Smooth muscle cell (in vitro differentiated cells): ENCODE results near the gene SGSM1. TPM values are rescaled to one million over a fixed set of nuclear protein-coding genes. Genes with fewer than 3 reads are reported as not detected.

Source experiments
- DNase-seq: peaks from one replicate; lab custom pipeline; 2025; ENCODE audit not compliant: unreplicated experiment; lab: John Stamatoyannopoulos, UW
- H2AFZ ChIP-seq: fragments of 200-600 bp; sonication (generic); 2 replicates; pipeline ENCODE4 v1.6.0; 2016; ENCODE audit warnings: antibody characterized with exemption, low read depth, mild to moderate bottlenecking
- H3F3A ChIP-seq: fragments of 200-600 bp; sonication (generic); 2 replicates; pipeline ENCODE4 v1.6.0; 2017; ENCODE audit warnings: antibody characterized with exemption, low read depth
- H3K27ac ChIP-seq: fragments of 200-600 bp; sonication (generic); 2 replicates; pipeline ENCODE4 v1.5.1; 2016; ENCODE audit warnings: low read depth, mild to moderate bottlenecking
- H3K27me3 ChIP-seq: fragments of 200-600 bp; sonication (generic); 2 replicates; pipeline ENCODE4 v1.6.1; 2016; ENCODE audit warnings: low read depth, mild to moderate bottlenecking
- H3K36me3 ChIP-seq: fragments of 200-600 bp; sonication (generic); 2 replicates; pipeline ENCODE4 v1.5.1; 2016; ENCODE audit warnings: low read depth
- H3K4me1 ChIP-seq: fragments of 200-600 bp; sonication (generic); 2 replicates; pipeline ENCODE4 v1.5.1; 2016; ENCODE audit warnings: low read depth
- H3K4me2 ChIP-seq: fragments of 200-600 bp; sonication (generic); 2 replicates; pipeline ENCODE4 v1.6.0; 2016; ENCODE audit warnings: mild to moderate bottlenecking
- H3K4me3 ChIP-seq: fragments of 200-600 bp; sonication (generic); 2 replicates; pipeline ENCODE4 v1.5.1; 2016; ENCODE audit warnings: mild to moderate bottlenecking
- H3K79me2 ChIP-seq: fragments of 200-600 bp; sonication (generic); 2 replicates; pipeline ENCODE4 v1.6.0; 2016; ENCODE audit warnings: low read depth, mild to moderate bottlenecking
- H3K9ac ChIP-seq: fragments of 200-600 bp; sonication (generic); 2 replicates; pipeline ENCODE4 v1.6.0; 2016; ENCODE audit warnings: low read depth
- H3K9me3 ChIP-seq: fragments of 200-600 bp; sonication (generic); replicated peaks from 2 replicates; pipeline ENCODE4 v1.5.1; 2016; ENCODE audit warnings: low read depth
- H4K20me1 ChIP-seq: fragments of 200-600 bp; sonication (generic); 2 replicates; pipeline ENCODE4 v1.6.0; 2016; ENCODE audit warnings: low read depth
- CTCF ChIP-seq: fragments of 200-600 bp; sonication (generic); IDR thresholded peaks from 2 replicates; pipeline ENCODE4 v1.5.1; 2017; ENCODE audit warnings: borderline replicate concordance, mild to moderate bottlenecking, antibody characterized with exemption; ENCODE audit not compliant: insufficient read depth, poor library complexity, severe bottlenecking
- WGBS: methylation state at CpG from one replicate; pipeline ENCODE4 v1.1.7; 2016; ENCODE audit warnings: low lambda C conversion rate; 5-methylcytosine and 5-hydroxymethylcytosine counted together
- polyA plus RNA-seq: library from polyadenylated mRNA; unstranded; fragments of >200 nt; fragmentation: Nextera tagmentation; extraction: Ambion mirVana; gene quantifications from 2 replicates; pipeline ENCODE4 v1.2.1, GENCODE V29; 2016
- total RNA-seq: library from RNA; depleted of rRNA; stranded (reverse); fragments of >200 nt; gene quantifications from 2 replicates; pipeline ENCODE4 v1.2.3, GENCODE V29; 2014

The SGSM1 gene
- total and polyA plus RNA-seq, 2 experiments from 2014 or later, result 0.18 TPM; not detected in 1

GRCh38 chr22:24796056-24796455 lies 10.0 kb upstream of the SGSM1 start:
- TF ChIP-seq CTCF, result no peak
- no peak overlapping the region for H3K9ac ChIP-seq
- DNase-seq, result no peak
- no peaks in the 10 kb centered on the region for H3K79me2 ChIP-seq
- H3K9me3 ChIP-seq, result no peaks in the 10 kb centered on the region
- no peaks in the 10 kb centered on the region for H3K27me3 ChIP-seq
- 94% methylated on average over 3 of the region's 3 CpGs for WGBS
- no peak overlapping the region for H3K4me3 ChIP-seq
- no peaks in the 10 kb centered on the region for H4K20me1 ChIP-seq
- H3K36me3 ChIP-seq, result no peaks in the 10 kb centered on the region
- H3K4me2 ChIP-seq, result no peak overlapping the region
- no peak overlapping the region for H2AFZ ChIP-seq
- H3K4me1 ChIP-seq, result no peaks in the 10 kb centered on the region
- H3K27ac ChIP-seq, result no peak overlapping the region
- no peaks in the 10 kb centered on the region for H3F3A ChIP-seq

GRCh38 chr22:24796860-24797259 lies 9.2 kb upstream of the SGSM1 start:
- no peak for DNase-seq
- H3F3A ChIP-seq, result no peaks in the 10 kb centered on the region
- H3K79me2 ChIP-seq, result no peaks in the 10 kb centered on the region
- TF ChIP-seq CTCF, result no peak
- WGBS, result 83% methylated on average over 4 of the region's 4 CpGs
- no peaks in the 10 kb centered on the region for H3K9me3 ChIP-seq
- H3K4me2 ChIP-seq, result no peak overlapping the region
- H3K4me3 ChIP-seq, result no peak overlapping the region
- no peaks in the 10 kb centered on the region for H3K36me3 ChIP-seq
- no peaks in the 10 kb centered on the region for H3K27me3 ChIP-seq
- H3K27ac ChIP-seq, result no peak overlapping the region
- no peak overlapping the region for H3K9ac ChIP-seq
- no peak overlapping the region for H2AFZ ChIP-seq
- no peaks in the 10 kb centered on the region for H3K4me1 ChIP-seq
- no peaks in the 10 kb centered on the region for H4K20me1 ChIP-seq

- H3K4me3 ChIP-seq, result no peak overlapping the region
- 94% methylated on average over 6 of the region's 6 CpGs for WGBS
- H3K9me3 ChIP-seq, result no peaks in the 10 kb centered on the region
- H3K79me2 ChIP-seq, result no peaks in the 10 kb centered on the region
- H3K27me3 ChIP-seq, result no peaks in the 10 kb centered on the region
- H3K4me2 ChIP-seq, result no peak overlapping the region
- no peaks in the 10 kb centered on the region for H3K36me3 ChIP-seq
- H3K27ac ChIP-seq, result no peak overlapping the region
- H2AFZ ChIP-seq, result no peak overlapping the region
- no peaks in the 10 kb centered on the region for H3K4me1 ChIP-seq
- H3K9ac ChIP-seq, result no peak overlapping the region
- peaks cover 4% of the 10 kb centered on the region for H3F3A ChIP-seq
- DNase-seq, result no peak
- H4K20me1 ChIP-seq, result no peaks in the 10 kb centered on the region
- no peak for TF ChIP-seq CTCF
Measured at GRCh38 chr22:24801901-24802465, 4.0 kb upstream of the SGSM1 start.

- Histone ChIP-seq H2AFZ (no peak overlapping the region), H3K27me3 (no peaks in the 10 kb centered on the region), H3K4me2 (no peak overlapping the region), H3K36me3 (no peaks in the 10 kb centered on the region), H4K20me1 (no peaks in the 10 kb centered on the region), H3K9ac (no peak overlapping the region), H3K27ac (no peak overlapping the region), H3K4me1 (no peaks in the 10 kb centered on the region), H3K4me3 (no peak overlapping the region), H3K9me3 (no peaks in the 10 kb centered on the region), H3K79me2 (no peaks in the 10 kb centered on the region), H3F3A (peaks cover 4% of the 10 kb centered on the region)
- DNase-seq, result peak; percentile 11
- 61% methylated on average over 3 of the region's 3 CpGs for WGBS
- peak; percentile 83 for TF ChIP-seq CTCF
Measured at GRCh38 chr22:24803064-24803542, 2.9 kb upstream of the SGSM1 start.
